Endothelial cell of umbilical vein (primary cell): ENCODE results near the gene TADA2A. TPM values are rescaled to one million over a fixed set of nuclear protein-coding genes. Genes with fewer than 3 reads are reported as not detected.

Experiments
- BruUV-seq: library from RNA; stranded (reverse); fragments of 400-500 nt; replicated peaks from 2 replicates; lab custom pipeline; 2021; lab: Mats Ljungman, UMichigan
- CTCF ChIA-PET: fragments of 300-600, 350-600 bp; sonication (Branson Sonifier 250); formaldehyde crosslinking; loops from one replicate; lab custom pipeline; 2021; ENCODE audit warnings: antibody characterized with exemption, inconsistent platforms; lab: Charles Lee
- POLR2A ChIA-PET: fragments of 300-600, 350-600 bp; sonication (Branson Sonifier 250); formaldehyde crosslinking; loops from one replicate; lab custom pipeline; 2021; ENCODE audit warnings: antibody characterized with exemption, inconsistent platforms; lab: Charles Lee
- DNase-seq: peaks from one replicate; pipeline ENCODE4 v3.0.0-alpha.2; 2011; ENCODE audit warnings: low read depth, low spot score
- FAIRE-seq: peaks from 2 replicates; lab custom pipeline; 2011; peaks lifted over from hg19 to GRCh38; lab: Jason Lieb, UNC
- H2AFZ ChIP-seq: 2 replicates; pipeline ENCODE4 v1.6.0; 2012; ENCODE audit warnings: low read depth, low read length, control low read depth, inconsistent platforms
- H3K27ac ChIP-seq: 2 replicates; pipeline ENCODE4 v1.5.1; 2011; ENCODE audit warnings: low read depth, mild to moderate bottlenecking, control low read depth, low read length, moderate library complexity; ENCODE audit not compliant: insufficient read depth
- H3K27me3 ChIP-seq, 2 experiments: 2 replicates each; pipeline versions ENCODE4 v1.6.0 to v1.6.1; 2011; ENCODE audit warnings: low read length in 2 of 2, mixed read lengths in 1 of 2; ENCODE audit not compliant: control insufficient read depth in 2 of 2, insufficient read depth in 2 of 2
- H3K36me3 ChIP-seq, 2 experiments: 2 replicates in 1 of 2; 3 replicates in 1 of 2; pipeline ENCODE4 v1.5.1; 2011; ENCODE audit warnings: low read length in 2 of 2, mild to moderate bottlenecking in 1 of 2, moderate library complexity in 1 of 2; ENCODE audit not compliant: control insufficient read depth in 2 of 2, insufficient read depth in 2 of 2; ENCODE audit errors: extremely low read depth in 1 of 2
- H3K4me1 ChIP-seq: 3 replicates; pipeline ENCODE4 v1.5.1; 2011; ENCODE audit warnings: mild to moderate bottlenecking, low read length; ENCODE audit not compliant: control insufficient read depth, insufficient read depth; ENCODE audit errors: extremely low read depth
- H3K4me2 ChIP-seq: 2 replicates; pipeline ENCODE4 v1.6.1; 2011; ENCODE audit warnings: low read length, control low read depth, mixed read lengths; ENCODE audit not compliant: insufficient read depth
- H3K4me3 ChIP-seq, 3 experiments: fragments of 200-600 bp in 1 of 3; sonication (generic), shearing (Covaris generic) in 1 of 3; replicated peaks in 1 of 3; 2 replicates each; pipeline ENCODE4 v1.5.1; 2011 to 2016; ENCODE audit warnings: control low read depth in 3 of 3, low read length in 3 of 3, mild to moderate bottlenecking in 2 of 3, inconsistent platforms in 1 of 3, low read depth in 1 of 3, moderate library complexity in 1 of 3; ENCODE audit not compliant: insufficient read depth in 1 of 3
- H3K79me2 ChIP-seq: 2 replicates; pipeline ENCODE4 v1.6.0; 2012; ENCODE audit warnings: low read length, inconsistent platforms; ENCODE audit not compliant: control insufficient read depth, insufficient read depth
- H3K9ac ChIP-seq: replicated peaks from 2 replicates; pipeline ENCODE3; 2011; ENCODE audit warnings: low read length, control low read depth; ENCODE audit not compliant: insufficient read depth; ENCODE audit errors: extremely low read depth
- H3K9me1 ChIP-seq: replicated peaks from 3 replicates; pipeline ENCODE4 v1.6.0; 2011; ENCODE audit warnings: mild to moderate bottlenecking, low read length; ENCODE audit not compliant: control insufficient read depth, insufficient read depth; ENCODE audit errors: extremely low read depth
- H3K9me3 ChIP-seq: replicated peaks from 2 replicates; pipeline ENCODE4 v1.5.1; 2012; ENCODE audit warnings: low read length, inconsistent platforms; ENCODE audit not compliant: control insufficient read depth, insufficient read depth
- H4K20me1 ChIP-seq: replicated peaks from 2 replicates; pipeline ENCODE3; 2011; ENCODE audit warnings: mild to moderate bottlenecking, low read length; ENCODE audit not compliant: control insufficient read depth, insufficient read depth; ENCODE audit errors: extremely low read depth
- CTCF ChIP-seq, 2 donors: IDR thresholded peaks; 1 replicate in 1 of 2; 2 replicates in 1 of 2; pipeline ENCODE4 v1.5.1; 2011; ENCODE audit warnings: low read length in 2 of 2, mild to moderate bottlenecking in 2 of 2, moderate library complexity in 2 of 2, control low read depth in 1 of 2, inconsistent platforms in 1 of 2, low read depth in 1 of 2; ENCODE audit not compliant: insufficient read depth in 1 of 2; ENCODE audit errors: extremely low read depth in 1 of 2
- FOS ChIP-seq: IDR thresholded peaks from 2 replicates; pipeline ENCODE4 v1.6.1; 2011; ENCODE audit warnings: mild to moderate bottlenecking, low read length, moderate library complexity, borderline replicate concordance; ENCODE audit not compliant: insufficient read depth
- JUN ChIP-seq: IDR thresholded peaks from 2 replicates; pipeline ENCODE4 v1.6.1; 2011; ENCODE audit warnings: borderline replicate concordance, low read depth; ENCODE audit not compliant: insufficient read length, insufficient read depth
- MAX ChIP-seq: IDR thresholded peaks from 2 replicates; pipeline ENCODE4 v1.6.1; 2011; ENCODE audit not compliant: insufficient read depth, insufficient read length
- MYC ChIP-seq: IDR thresholded peaks from one replicate; pipeline ENCODE4 v1.6.1; 2011; ENCODE audit warnings: mild to moderate bottlenecking, low read depth, low read length
- POLR2A ChIP-seq: IDR thresholded peaks from 2 replicates; pipeline ENCODE4 v1.6.1; 2012; ENCODE audit warnings: low read depth, mild to moderate bottlenecking, control low read depth, low read length
- POLR2AphosphoS5 ChIP-seq: IDR thresholded peaks from 2 replicates; pipeline ENCODE4 v1.6.1; 2012; ENCODE audit warnings: low read depth, mild to moderate bottlenecking, control low read depth, low read length, moderate library complexity; ENCODE audit not compliant: insufficient read depth
- dilution Hi-C: fragments of 300-500 bp; cut with MboI; formaldehyde crosslinking; loops from one replicate; pipeline ENCODE4 v1.15.0; 2019; ENCODE audit warnings: low sequenced_read_pairs; ENCODE audit not compliant: extremely low pct_ligation_motif_present
- intact Hi-C: fragments of 100-400 bp; cut with micrococcal nuclease; formaldehyde crosslinking; loops from one replicate; pipeline ENCODE4 v1.10.0; 2022
- polyA plus RNA-seq, 4 experiments: library from polyadenylated mRNA; depleted of rRNA in 3 of 4; stranded (reverse) in 3 of 4; unstranded in 1 of 4; fragments of >200 nt; gene quantifications; 2 replicates each; pipeline versions ENCODE4 v1.2.1 to v1.2.3, GENCODE V29; 2011 to 2012; ENCODE audit warnings: missing spikeins in 1 of 4
- total RNA-seq: library from RNA; stranded (reverse); gene quantifications from 2 replicates; pipeline ENCODE4 v1.2.3, GENCODE V29; 2021

TADA2A gene
- total and polyA plus RNA-seq, 2 donors (not counting 3 experiments of a cell fraction or from before 2014, with no cell fraction given) = 9.9 to 22.4 TPM

DNA sequence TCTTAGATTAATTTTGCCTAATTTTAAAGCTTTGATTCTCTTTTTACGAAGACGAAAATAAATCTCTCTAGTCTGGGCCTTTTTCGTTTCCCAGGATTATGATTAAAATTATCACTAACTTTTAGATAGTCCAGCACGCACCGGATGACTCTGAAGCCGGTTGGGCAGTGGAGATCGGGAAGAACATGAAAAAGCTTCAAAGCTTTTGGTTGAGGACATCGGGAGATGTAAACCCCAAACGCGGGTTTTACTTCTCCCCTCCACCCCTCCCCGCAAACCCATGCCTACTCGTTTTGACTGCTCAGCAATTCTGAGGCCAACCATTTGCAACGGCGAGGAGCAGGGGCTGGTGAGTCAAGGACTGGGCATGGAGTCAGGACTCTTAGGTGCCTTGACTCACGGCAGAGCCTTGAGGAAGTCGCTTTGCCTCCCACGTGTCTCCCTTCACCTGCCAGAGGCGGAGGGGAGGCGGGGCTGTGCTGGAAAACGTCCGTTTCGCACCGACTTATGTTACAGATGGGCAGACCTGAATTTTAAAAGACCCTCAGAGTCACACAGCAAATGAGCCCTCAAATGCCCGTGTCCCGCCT, 82.0 kb downstream of the TADA2A start:
- DNase-seq (peak; percentile 86), FAIRE-seq (no peak)
- POLR2A ChIA-PET = interaction anchor here (1.1 kb wide), 1 partner anchor 12 kb away, joined by 8 read pairs; no protein-coding TSS in a partner anchor
- H4K20me1 ChIP-seq = peaks cover 2% of the 10 kb centered on the region
- no peaks in the 10 kb centered on the region for H3K9me1 ChIP-seq
- TF ChIP-seq MAX (peak; percentile 52), FOS (peak; percentile 35), CTCF (IDR thresholded peaks at IDR 0.05; ENCODE audit: extremely low read depth in 1 of 2, insufficient read depth in 1 of 2, low read depth in 1 of 2, low read length in 2 of 2) (no peak), JUN (peak; percentile 10), POLR2A (no peak), MYC (no peak), POLR2AphosphoS5 (peak; percentile 40)
- peak overlapping the region; percentile 75 for H2AFZ ChIP-seq
- H3K79me2 ChIP-seq = peaks cover 32% of the 10 kb centered on the region
- dilution Hi-C loops (no loop called here), intact Hi-C loops (loop anchor here (1.0 to 5.0 kb wide), 4 partner anchors 11 to 119 kb away; partner anchors contain the start of gene SYNRG)
- no TSS peak for BruUV-seq
- peak overlapping the region; percentile 77 for H3K27ac ChIP-seq
- H3K36me3 ChIP-seq = no peaks in the 10 kb centered on the region
- H3K9me3 ChIP-seq = no peaks in the 10 kb centered on the region
- peak overlapping the region; percentile 0 to 65 (median 65) for H3K4me3 ChIP-seq
- CTCF ChIA-PET = interaction anchor here (1.0 to 1.5 kb wide), 6 partner anchors 8 to 115 kb away, joined by 3 to 6 read pairs (median 4); no protein-coding TSS in a partner anchor
- peaks cover 34% of the 10 kb centered on the region for H3K4me1 ChIP-seq
- H3K27me3 ChIP-seq = no peaks in the 10 kb centered on the region
- peak overlapping the region; percentile 65 for H3K4me2 ChIP-seq
- peak overlapping the region; percentile 83 for H3K9ac ChIP-seq
